K562 (cell line): Measurements from ENCODE around the gene CACNA1I.

Source experiments
- CBX8 ChIP-seq: fragments of 200-600 bp; sonication (generic); IDR thresholded peaks from 2 replicates; pipeline ENCODE4 v1.6.1; 2012; ENCODE audit warnings: borderline replicate concordance, mixed run types, low read depth, mild to moderate bottlenecking, moderate library complexity, mixed read lengths, low read length, control low read depth, inconsistent platforms; ENCODE audit not compliant: poor library complexity, severe bottlenecking; ENCODE audit errors: extremely low read depth
- ETV5 ChIP-seq: sonication (generic); formaldehyde crosslinking; IDR thresholded peaks from 2 replicates; pipeline ENCODE4 v1.4.0; 2020; ENCODE audit warnings: low read depth, mild to moderate bottlenecking, missing genetic modification reagents
- JUN ChIP-seq, 2 experiments: sonication (generic) in 1 of 2; formaldehyde crosslinking in 1 of 2; IDR thresholded peaks; 2 replicates each; pipeline versions ENCODE4 v1.6.1 to v1.8.0; 2012 to 2022; ENCODE audit warnings: borderline replicate concordance in 2 of 2, mild to moderate bottlenecking in 2 of 2, improper control_type of control experiment in 1 of 2, low read depth in 1 of 2, low read length in 1 of 2, missing genetic modification reagents in 1 of 2
- MYBL2 ChIP-seq, 2 experiments: fragments of 450-650 bp in 1 of 2; sonication (generic) in 1 of 2; formaldehyde crosslinking in 1 of 2; IDR thresholded peaks; 2 replicates each; pipeline versions ENCODE4 v1.6.1 to v1.8.1; 2017 to 2022; ENCODE audit warnings: borderline replicate concordance in 1 of 2, inconsistent platforms in 1 of 2, low read depth in 1 of 2, mild to moderate bottlenecking in 1 of 2, missing genetic modification reagents in 1 of 2, moderate library complexity in 1 of 2
- POLR2AphosphoS5 ChIP-seq: IDR thresholded peaks from 2 replicates; pipeline ENCODE4 v1.6.1; 2011; ENCODE audit warnings: mild to moderate bottlenecking, low read depth, low read length, moderate library complexity; ENCODE audit not compliant: control insufficient read depth, insufficient read depth
- SIRT6 ChIP-seq: IDR thresholded peaks from one replicate; pipeline ENCODE4 v1.6.1; 2012; ENCODE audit warnings: low read depth, mild to moderate bottlenecking, control low read depth, inconsistent platforms, low read length, moderate library complexity
- SMC3 ChIP-seq: conservative IDR thresholded peaks from 2 replicates; pipeline ENCODE4 v1.6.1; 2011; ENCODE audit warnings: low read depth, low read length, improper control_type of control experiment; ENCODE audit not compliant: insufficient read depth
- TEAD4 ChIP-seq, 2 experiments: sonication (generic) in 1 of 2; formaldehyde crosslinking in 1 of 2; IDR thresholded peaks; 2 replicates each; pipeline versions ENCODE4 v1.6.1 to v1.8.0; 2012 to 2022; ENCODE audit warnings: borderline replicate concordance in 1 of 2, inconsistent platforms in 1 of 2, low read length in 1 of 2, mild to moderate bottlenecking in 1 of 2, missing genetic modification reagents in 1 of 2
- U2AF2 ChIP-seq: fragments of 200-400 bp; formaldehyde crosslinking; optimal IDR thresholded peaks from 2 replicates; pipeline ENCODE3; 2017; ENCODE audit warnings: low read depth, mild to moderate bottlenecking, low read length
- TF ChIP-seq, protein P1 (sequence below), 2 experiments: fragments of 450-650 bp; formaldehyde crosslinking in 1 of 2; IDR thresholded peaks; 2 replicates each; pipeline versions ENCODE4 v1.4.0 to v1.6.1; 2014 to 2020; ENCODE audit warnings: mild to moderate bottlenecking in 2 of 2, borderline replicate concordance in 1 of 2, low read depth in 1 of 2
- TF ChIP-seq, protein P2 (sequence below), 3 experiments: IDR thresholded peaks in 2 of 3; conservative IDR thresholded peaks in 1 of 3; 2 replicates each; pipeline ENCODE4 v1.5.1; 2011 to 2012; ENCODE audit warnings: low read length in 3 of 3, mild to moderate bottlenecking in 3 of 3, control low read depth in 2 of 3, improper control_type of control experiment in 1 of 3, inconsistent platforms in 1 of 3, low read depth in 1 of 3, mixed read lengths in 1 of 3, moderate library complexity in 1 of 3; ENCODE audit not compliant: insufficient read depth in 2 of 3

DNA sequence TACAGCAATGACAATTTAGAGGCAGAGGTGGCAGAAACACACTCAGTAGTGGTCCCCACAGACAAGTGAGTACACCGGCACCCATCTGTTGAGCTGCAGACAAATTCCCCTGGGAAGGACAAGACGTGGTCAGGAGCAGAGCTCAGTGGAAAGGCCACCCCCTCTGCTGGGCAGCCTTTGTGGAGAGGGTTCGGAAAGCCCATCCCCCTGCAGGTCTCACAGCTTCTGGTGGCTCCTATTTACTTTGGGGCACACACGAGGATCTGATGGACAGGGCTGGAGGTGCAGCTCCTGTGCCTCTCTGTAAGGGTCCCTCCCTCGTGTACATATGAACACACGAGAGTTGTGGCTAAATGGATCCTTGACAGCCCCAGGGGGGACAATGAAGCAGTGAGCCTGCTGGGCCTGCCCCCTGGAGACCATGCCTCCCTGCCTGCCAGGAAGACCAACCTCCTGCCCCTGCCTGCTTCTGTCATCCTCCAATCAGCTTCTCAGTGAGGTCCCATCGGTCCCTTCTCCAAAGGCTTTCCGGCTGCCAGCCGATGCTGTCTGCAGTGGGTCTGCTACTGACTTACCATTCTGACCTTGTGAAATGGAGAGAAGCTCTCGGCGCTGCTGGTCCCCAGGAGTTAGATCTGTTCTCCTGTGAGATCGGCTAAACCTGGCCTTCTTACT lies 161.5 kb downstream of the CACNA1I start:
- no peak for TF ChIP-seq CBX8
- TF ChIP-seq JUN (IDR thresholded peaks at IDR 0.05; ENCODE audit: borderline replicate concordance, low read depth, low read length): no peak
- TF ChIP-seq JUN (CRISPR knock-in tag; IDR thresholded peaks at IDR 0.05; ENCODE audit: borderline replicate concordance): no peak
- no peak for TF ChIP-seq U2AF2
- TF ChIP-seq, protein P1, sequence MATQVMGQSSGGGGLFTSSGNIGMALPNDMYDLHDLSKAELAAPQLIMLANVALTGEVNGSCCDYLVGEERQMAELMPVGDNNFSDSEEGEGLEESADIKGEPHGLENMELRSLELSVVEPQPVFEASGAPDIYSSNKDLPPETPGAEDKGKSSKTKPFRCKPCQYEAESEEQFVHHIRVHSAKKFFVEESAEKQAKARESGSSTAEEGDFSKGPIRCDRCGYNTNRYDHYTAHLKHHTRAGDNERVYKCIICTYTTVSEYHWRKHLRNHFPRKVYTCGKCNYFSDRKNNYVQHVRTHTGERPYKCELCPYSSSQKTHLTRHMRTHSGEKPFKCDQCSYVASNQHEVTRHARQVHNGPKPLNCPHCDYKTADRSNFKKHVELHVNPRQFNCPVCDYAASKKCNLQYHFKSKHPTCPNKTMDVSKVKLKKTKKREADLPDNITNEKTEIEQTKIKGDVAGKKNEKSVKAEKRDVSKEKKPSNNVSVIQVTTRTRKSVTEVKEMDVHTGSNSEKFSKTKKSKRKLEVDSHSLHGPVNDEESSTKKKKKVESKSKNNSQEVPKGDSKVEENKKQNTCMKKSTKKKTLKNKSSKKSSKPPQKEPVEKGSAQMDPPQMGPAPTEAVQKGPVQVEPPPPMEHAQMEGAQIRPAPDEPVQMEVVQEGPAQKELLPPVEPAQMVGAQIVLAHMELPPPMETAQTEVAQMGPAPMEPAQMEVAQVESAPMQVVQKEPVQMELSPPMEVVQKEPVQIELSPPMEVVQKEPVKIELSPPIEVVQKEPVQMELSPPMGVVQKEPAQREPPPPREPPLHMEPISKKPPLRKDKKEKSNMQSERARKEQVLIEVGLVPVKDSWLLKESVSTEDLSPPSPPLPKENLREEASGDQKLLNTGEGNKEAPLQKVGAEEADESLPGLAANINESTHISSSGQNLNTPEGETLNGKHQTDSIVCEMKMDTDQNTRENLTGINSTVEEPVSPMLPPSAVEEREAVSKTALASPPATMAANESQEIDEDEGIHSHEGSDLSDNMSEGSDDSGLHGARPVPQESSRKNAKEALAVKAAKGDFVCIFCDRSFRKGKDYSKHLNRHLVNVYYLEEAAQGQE (IDR thresholded peaks at IDR 0.05; ENCODE audit: borderline replicate concordance): no peak
- TF ChIP-seq, protein P1 (CRISPR knock-in tag; IDR thresholded peaks at IDR 0.05; ENCODE audit: low read depth): no peak
- TF ChIP-seq SIRT6: no peak
- no peak for TF ChIP-seq MYBL2 (IDR thresholded peaks at IDR 0.05; ENCODE audit: low read depth)
- TF ChIP-seq MYBL2 (CRISPR knock-in tag; IDR thresholded peaks at IDR 0.05; ENCODE audit: borderline replicate concordance): no peak
- TF ChIP-seq ETV5 (CRISPR knock-in tag): no peak
- TF ChIP-seq, protein P2, sequence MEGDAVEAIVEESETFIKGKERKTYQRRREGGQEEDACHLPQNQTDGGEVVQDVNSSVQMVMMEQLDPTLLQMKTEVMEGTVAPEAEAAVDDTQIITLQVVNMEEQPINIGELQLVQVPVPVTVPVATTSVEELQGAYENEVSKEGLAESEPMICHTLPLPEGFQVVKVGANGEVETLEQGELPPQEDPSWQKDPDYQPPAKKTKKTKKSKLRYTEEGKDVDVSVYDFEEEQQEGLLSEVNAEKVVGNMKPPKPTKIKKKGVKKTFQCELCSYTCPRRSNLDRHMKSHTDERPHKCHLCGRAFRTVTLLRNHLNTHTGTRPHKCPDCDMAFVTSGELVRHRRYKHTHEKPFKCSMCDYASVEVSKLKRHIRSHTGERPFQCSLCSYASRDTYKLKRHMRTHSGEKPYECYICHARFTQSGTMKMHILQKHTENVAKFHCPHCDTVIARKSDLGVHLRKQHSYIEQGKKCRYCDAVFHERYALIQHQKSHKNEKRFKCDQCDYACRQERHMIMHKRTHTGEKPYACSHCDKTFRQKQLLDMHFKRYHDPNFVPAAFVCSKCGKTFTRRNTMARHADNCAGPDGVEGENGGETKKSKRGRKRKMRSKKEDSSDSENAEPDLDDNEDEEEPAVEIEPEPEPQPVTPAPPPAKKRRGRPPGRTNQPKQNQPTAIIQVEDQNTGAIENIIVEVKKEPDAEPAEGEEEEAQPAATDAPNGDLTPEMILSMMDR (IDR thresholded peaks at IDR 0.05 in 2 of 3, conservative IDR thresholded peaks at IDR 0.05 in 1 of 3; ENCODE audit: insufficient read depth in 2 of 3, low read depth in 1 of 3, low read length in 3 of 3): no peak
- no peak for TF ChIP-seq TEAD4 (IDR thresholded peaks at IDR 0.05; ENCODE audit: low read length)
- TF ChIP-seq TEAD4 (CRISPR knock-in tag; IDR thresholded peaks at IDR 0.05; ENCODE audit: borderline replicate concordance): no peak
- TF ChIP-seq SMC3: no peak
- no peak for TF ChIP-seq POLR2AphosphoS5
